Fibroblast of villous mesenchyme (primary cell): ENCODE data around the gene PITHD1. TPM values are rescaled to one million over a fixed set of nuclear protein-coding genes. Genes with fewer than 3 reads are reported as not detected.
"Not testable (repeated sequence)": the region's sequence is repeated elsewhere in the genome, so short reads cannot be mapped to it uniquely, and the experiment has no call there.

ENCODE experiments used
- DNase-seq: peaks from one replicate; pipeline ENCODE4 v3.0.0-alpha.2; 2010; ENCODE audit warnings: low read depth
- H3K4me3 ChIP-seq: 2 replicates; pipeline ENCODE4 v1.5.1; 2011; ENCODE audit warnings: low read depth, mild to moderate bottlenecking, low read length
- total RNA-seq: library from RNA; depleted of rRNA; stranded (reverse); fragments of >200 nt; gene quantifications from 2 replicates; pipeline ENCODE4 v1.2.3, GENCODE V29; 2012
- TF ChIP-seq, protein P1 (sequence below): IDR thresholded peaks from 2 replicates; pipeline ENCODE4 v1.5.1; 2012; ENCODE audit warnings: low read depth, mild to moderate bottlenecking, low read length; ENCODE audit not compliant: insufficient read depth

Gene PITHD1
- total RNA-seq, 1 donor: 28.9 TPM

DNA sequence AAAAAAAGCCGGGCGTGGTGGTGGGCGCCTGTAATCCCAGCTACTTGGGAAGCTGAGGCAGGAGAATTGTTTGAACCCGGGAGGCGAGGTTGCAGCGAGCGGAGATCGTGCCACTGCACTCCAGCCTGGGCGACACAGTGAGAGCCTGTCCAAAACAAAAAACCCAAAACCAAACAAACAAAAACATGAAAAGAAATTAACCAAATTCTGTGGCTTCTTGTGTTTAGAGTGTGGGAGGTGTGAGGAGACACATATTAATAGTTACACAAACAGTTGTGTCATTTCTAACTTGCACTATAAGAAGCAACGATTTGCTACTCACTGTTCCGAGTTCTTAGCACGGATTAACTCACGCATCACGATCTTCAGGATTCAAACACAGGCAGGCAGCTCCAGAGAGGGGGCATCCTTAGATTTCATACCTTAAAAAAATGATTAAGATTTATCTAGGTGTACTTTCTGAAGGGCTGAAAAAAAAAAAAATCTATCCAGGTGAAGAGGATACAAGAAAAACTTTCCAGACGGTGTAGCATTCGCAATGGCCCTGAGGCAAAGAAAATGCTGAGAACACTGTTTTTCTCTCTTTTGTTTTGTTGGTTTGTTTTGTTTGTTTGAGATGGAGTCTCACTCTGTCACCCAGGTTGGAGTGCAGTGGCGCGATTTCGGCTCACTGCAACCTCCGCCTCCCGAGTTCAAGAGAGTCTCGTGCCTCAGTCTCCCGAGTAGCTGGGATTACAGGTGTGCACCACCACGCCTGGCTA lies 47.7 kb downstream of the PITHD1 start:
- peak overlapping the region; percentile 95 for H3K4me3 ChIP-seq
- DNase-seq: peak; percentile 3
- TF ChIP-seq, protein P1, sequence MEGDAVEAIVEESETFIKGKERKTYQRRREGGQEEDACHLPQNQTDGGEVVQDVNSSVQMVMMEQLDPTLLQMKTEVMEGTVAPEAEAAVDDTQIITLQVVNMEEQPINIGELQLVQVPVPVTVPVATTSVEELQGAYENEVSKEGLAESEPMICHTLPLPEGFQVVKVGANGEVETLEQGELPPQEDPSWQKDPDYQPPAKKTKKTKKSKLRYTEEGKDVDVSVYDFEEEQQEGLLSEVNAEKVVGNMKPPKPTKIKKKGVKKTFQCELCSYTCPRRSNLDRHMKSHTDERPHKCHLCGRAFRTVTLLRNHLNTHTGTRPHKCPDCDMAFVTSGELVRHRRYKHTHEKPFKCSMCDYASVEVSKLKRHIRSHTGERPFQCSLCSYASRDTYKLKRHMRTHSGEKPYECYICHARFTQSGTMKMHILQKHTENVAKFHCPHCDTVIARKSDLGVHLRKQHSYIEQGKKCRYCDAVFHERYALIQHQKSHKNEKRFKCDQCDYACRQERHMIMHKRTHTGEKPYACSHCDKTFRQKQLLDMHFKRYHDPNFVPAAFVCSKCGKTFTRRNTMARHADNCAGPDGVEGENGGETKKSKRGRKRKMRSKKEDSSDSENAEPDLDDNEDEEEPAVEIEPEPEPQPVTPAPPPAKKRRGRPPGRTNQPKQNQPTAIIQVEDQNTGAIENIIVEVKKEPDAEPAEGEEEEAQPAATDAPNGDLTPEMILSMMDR: no peak

GRCh38 chr1:23826590-23826989 lies 48.4 kb downstream of the PITHD1 start:
- DNase-seq, H3K4me3 ChIP-seq: not testable (repeated sequence)

DNA sequence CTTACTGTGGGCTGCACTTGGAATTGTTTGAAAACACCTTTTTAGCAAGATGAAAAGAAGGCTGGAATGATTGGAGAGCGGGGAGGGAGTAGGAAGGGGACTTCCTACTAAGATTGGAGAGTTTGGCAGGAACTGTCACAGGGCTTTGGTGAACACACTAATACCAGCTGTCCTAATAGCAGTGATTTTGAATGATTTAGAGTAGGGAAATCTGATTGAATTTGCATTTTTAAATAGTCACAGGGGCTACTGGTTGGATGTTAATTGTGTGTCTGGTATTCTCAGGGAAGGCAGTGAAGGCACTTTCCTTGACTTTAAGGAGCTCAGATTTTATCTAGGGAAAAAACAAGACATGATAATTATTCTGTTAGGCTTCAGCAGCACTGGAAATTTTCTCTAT lies 49.5 kb downstream of the PITHD1 start:
- H3K4me3 ChIP-seq: no peak overlapping the region
- TF ChIP-seq, protein P1: no peak
- no peak for DNase-seq

DNA sequence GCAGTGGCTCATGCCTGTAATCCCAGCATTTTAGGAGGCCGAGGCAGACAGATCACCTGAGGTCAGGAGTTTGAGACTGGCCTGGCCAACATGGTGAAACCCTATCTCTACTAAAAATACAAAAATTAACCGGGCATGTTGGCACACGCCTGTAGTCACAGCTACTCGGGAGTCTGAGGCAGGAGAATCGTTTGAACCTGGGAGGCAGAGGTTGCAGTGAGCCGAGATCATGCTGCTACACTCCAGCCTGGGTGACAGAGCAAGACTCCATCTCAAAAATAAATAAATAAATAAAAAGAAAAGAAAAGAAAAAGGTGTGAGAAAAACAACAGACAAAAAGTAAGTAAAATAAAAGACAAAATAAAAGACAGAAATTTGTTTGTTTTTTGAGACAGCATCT lies 55.9 kb downstream of the PITHD1 start:
- not testable (repeated sequence) for H3K4me3 ChIP-seq, DNase-seq

- no peak overlapping the region for H3K4me3 ChIP-seq
- TF ChIP-seq, protein P1: no peak
Observed at GRCh38 chr1:23836037-23836436, 57.8 kb downstream of the PITHD1 start.

More at GRCh38 chr1:23836037-23836436, 57.8 kb downstream of the PITHD1 start:
- no peak for DNase-seq

Other genes starting within 250 kb of the PITHD1 start
- 2.2 and 2.9 TPM in 2 replicates for gene E2F2, start 247.2 kb upstream of the PITHD1 start, total RNA-seq
- gene ID3, start 218.9 kb upstream of the PITHD1 start, total RNA-seq: 32.4 and 86.3 TPM in 2 replicates
- 521 and 592 TPM in 2 replicates for gene RPL11, start 86.6 kb upstream of the PITHD1 start, total RNA-seq
- gene ELOA, start 34.9 kb upstream of the PITHD1 start, total RNA-seq: 30.9 and 46.2 TPM in 2 replicates
- gene LYPLA2, start 12.7 kb downstream of the PITHD1 start, total RNA-seq: 46.7 and 48.8 TPM in 2 replicates
- gene GALE, start 22.3 kb downstream of the PITHD1 start, total RNA-seq: 31.5 and 33.5 TPM in 2 replicates
- 30.3 and 37.1 TPM in 2 replicates for gene HMGCL, start 47.0 kb downstream of the PITHD1 start, total RNA-seq
- gene FUCA1, start 89.9 kb downstream of the PITHD1 start, total RNA-seq: 4.8 and 7.8 TPM in 2 replicates
- not detected in 2 replicates for gene CNR2, start 134.9 kb downstream of the PITHD1 start, total RNA-seq
- 60.9 and 108 TPM in 2 replicates for gene PNRC2, start 181.4 kb downstream of the PITHD1 start, total RNA-seq
- 83.8 and 117 TPM in 2 replicates for gene SRSF10, start 201.9 kb downstream of the PITHD1 start, total RNA-seq